ENCODE data around the gene GSTO2. TPM values are rescaled to one million over a fixed set of nuclear protein-coding genes. Genes with fewer than 3 reads are reported as not detected.

GSTO2 gene
- total RNA-seq, 1 experiment from 2014 or later: 1.1 TPM

DNA sequence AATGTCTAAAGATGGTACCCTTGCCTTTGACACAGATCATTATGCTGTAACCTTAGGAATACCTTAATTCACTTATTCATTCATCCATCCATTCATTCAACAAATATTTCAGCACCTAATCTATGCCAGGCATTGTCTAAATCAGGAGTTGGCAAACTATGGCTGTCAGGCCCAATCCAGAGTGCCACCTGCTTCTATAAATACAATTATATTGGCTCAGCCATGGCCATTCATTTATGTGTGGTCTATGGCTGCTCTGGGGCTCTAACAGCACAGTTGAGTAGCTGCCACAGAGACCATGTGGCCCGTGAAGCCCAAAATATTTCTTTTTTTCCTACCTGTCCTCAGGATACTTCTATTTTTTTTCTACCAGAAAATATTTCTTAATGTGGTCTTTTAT, 75.2 kb downstream of the GSTO2 start:
- ChIA-PET POLR2A (no interaction called here), CTCF (interaction anchor here (1.7 kb wide), 1 partner anchor 38 kb away, joined by 7 read pairs; no protein-coding TSS in a partner anchor)
- peaks cover 12% of the 10 kb centered on the region for H3K4me1 ChIP-seq
- H3K9me3 ChIP-seq: no peaks in the 10 kb centered on the region
- Mint-ChIP-seq H3K27ac (ENCODE audit: unreplicated experiment) (no peak overlapping the region), H3K4me3 (ENCODE audit: unreplicated experiment) (no peak overlapping the region), H3K9me3 (ENCODE audit: unreplicated experiment) (no peaks in the 10 kb centered on the region), H3K4me1 (ENCODE audit: low read depth, unreplicated experiment) (peaks cover 11% of the 10 kb centered on the region), H3K27me3 (ENCODE audit: insufficient read depth, unreplicated experiment) (no peaks in the 10 kb centered on the region), H3K36me3 (ENCODE audit: insufficient read depth, unreplicated experiment) (no peaks in the 10 kb centered on the region)
- no TSS peak for BruUV-seq (replicated peaks)
- TF ChIP-seq, protein P1, sequence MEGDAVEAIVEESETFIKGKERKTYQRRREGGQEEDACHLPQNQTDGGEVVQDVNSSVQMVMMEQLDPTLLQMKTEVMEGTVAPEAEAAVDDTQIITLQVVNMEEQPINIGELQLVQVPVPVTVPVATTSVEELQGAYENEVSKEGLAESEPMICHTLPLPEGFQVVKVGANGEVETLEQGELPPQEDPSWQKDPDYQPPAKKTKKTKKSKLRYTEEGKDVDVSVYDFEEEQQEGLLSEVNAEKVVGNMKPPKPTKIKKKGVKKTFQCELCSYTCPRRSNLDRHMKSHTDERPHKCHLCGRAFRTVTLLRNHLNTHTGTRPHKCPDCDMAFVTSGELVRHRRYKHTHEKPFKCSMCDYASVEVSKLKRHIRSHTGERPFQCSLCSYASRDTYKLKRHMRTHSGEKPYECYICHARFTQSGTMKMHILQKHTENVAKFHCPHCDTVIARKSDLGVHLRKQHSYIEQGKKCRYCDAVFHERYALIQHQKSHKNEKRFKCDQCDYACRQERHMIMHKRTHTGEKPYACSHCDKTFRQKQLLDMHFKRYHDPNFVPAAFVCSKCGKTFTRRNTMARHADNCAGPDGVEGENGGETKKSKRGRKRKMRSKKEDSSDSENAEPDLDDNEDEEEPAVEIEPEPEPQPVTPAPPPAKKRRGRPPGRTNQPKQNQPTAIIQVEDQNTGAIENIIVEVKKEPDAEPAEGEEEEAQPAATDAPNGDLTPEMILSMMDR (IDR thresholded peaks at IDR 0.05; ENCODE audit: insufficient read depth in 1 of 2, low read depth in 1 of 2, low read length in 1 of 2, severe bottlenecking in 1 of 2, unreplicated experiment in 1 of 2): no peak
- intact Hi-C loops (cut with micrococcal nuclease; ENCODE audit: unreplicated experiment): no loop called here
- no peaks in the 10 kb centered on the region for H3K36me3 ChIP-seq (ENCODE audit: control insufficient read depth, insufficient read depth, low read length)
- no peak for DNase-seq
- no peaks in the 10 kb centered on the region for H3K27me3 ChIP-seq (replicated peaks; ENCODE audit: control insufficient read depth, insufficient read depth, low read length)
- H3K4me3 ChIP-seq (ENCODE audit: low read depth, low read length): no peak overlapping the region

DNA sequence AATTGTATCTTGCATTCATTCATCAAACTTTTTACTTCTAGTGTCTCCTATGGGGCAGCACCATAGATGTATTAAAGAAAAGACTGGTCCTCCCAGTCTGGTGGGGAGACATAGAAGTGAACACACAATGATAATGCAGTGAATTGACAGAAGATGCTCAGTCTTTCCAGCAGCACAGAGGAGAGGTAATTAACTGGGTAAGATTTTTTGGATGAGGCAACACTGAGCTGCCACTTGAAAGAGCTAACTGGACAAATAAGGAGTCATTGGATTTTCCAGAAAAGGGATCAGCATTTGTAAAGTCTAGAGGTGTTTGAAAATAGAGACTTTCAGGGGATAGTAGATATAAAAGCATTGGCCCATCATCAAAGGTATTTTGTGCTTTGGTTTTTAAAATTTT, 76.5 kb downstream of the GSTO2 start:
- TF ChIP-seq, protein P1 (IDR thresholded peaks at IDR 0.05; ENCODE audit: insufficient read depth in 1 of 2, low read depth in 1 of 2, low read length in 1 of 2, severe bottlenecking in 1 of 2, unreplicated experiment in 1 of 2): no peak
- Mint-ChIP-seq H3K27ac (ENCODE audit: unreplicated experiment) (no peak overlapping the region), H3K36me3 (ENCODE audit: insufficient read depth, unreplicated experiment) (no peaks in the 10 kb centered on the region), H3K27me3 (ENCODE audit: insufficient read depth, unreplicated experiment) (no peaks in the 10 kb centered on the region), H3K4me1 (ENCODE audit: low read depth, unreplicated experiment) (peaks cover under 1% of the 10 kb centered on the region), H3K4me3 (ENCODE audit: unreplicated experiment) (no peak overlapping the region), H3K9me3 (ENCODE audit: unreplicated experiment) (no peaks in the 10 kb centered on the region)
- intact Hi-C loops (cut with micrococcal nuclease; ENCODE audit: unreplicated experiment): no loop called here
- Histone ChIP-seq H3K27me3 (replicated peaks; ENCODE audit: control insufficient read depth, insufficient read depth, low read length) (no peaks in the 10 kb centered on the region), H3K4me1 (peaks cover 7% of the 10 kb centered on the region), H3K4me3 (ENCODE audit: low read depth, low read length) (no peak overlapping the region), H3K36me3 (ENCODE audit: control insufficient read depth, insufficient read depth, low read length) (no peaks in the 10 kb centered on the region), H3K9me3 (no peaks in the 10 kb centered on the region)
- ChIA-PET POLR2A (no interaction called here), CTCF (interaction anchor here (1.7 kb wide), 1 partner anchor 39 kb away, joined by 7 read pairs; no protein-coding TSS in a partner anchor)
- BruUV-seq (replicated peaks): no TSS peak
- no peak for DNase-seq

DNA sequence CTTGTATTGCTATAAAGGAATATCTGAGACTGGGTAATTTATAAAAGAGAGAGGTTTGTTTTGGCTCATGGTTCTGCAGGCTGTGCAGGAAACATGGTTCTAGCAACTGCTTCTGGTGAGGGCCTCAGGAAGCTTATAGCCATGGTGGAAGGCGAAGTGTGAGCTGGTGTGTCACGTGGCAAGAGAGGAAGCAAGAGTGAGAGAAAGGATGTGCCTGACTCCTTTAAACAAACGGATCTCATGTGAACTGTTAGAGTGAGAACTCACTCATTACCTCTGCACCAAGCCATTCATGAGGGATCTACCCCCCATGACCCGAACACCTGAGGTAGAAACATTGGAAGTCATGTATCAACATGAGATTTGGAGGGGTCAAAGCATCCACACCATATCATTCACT, 77.0 kb downstream of the GSTO2 start:
- H3K36me3 Mint-ChIP-seq (ENCODE audit: insufficient read depth, unreplicated experiment): no peaks in the 10 kb centered on the region
- H3K4me3 Mint-ChIP-seq (ENCODE audit: unreplicated experiment): no peak overlapping the region
- DNase-seq: no peak
- Histone ChIP-seq H3K27me3 (replicated peaks; ENCODE audit: control insufficient read depth, insufficient read depth, low read length) (no peaks in the 10 kb centered on the region), H3K9me3 (no peaks in the 10 kb centered on the region), H3K36me3 (ENCODE audit: control insufficient read depth, insufficient read depth, low read length) (no peaks in the 10 kb centered on the region), H3K4me1 (peaks cover 7% of the 10 kb centered on the region; the same call in 1 of the 2 replicates), H3K4me3 (ENCODE audit: low read depth, low read length) (no peak overlapping the region)
- no peaks in the 10 kb centered on the region for H3K9me3 Mint-ChIP-seq (ENCODE audit: unreplicated experiment)
- no peak overlapping the region for H3K27ac Mint-ChIP-seq (ENCODE audit: unreplicated experiment)
- POLR2A ChIA-PET: no interaction called here
- CTCF ChIA-PET: interaction anchor here (1.7 kb wide), 1 partner anchor 40 kb away, joined by 7 read pairs; no protein-coding TSS in a partner anchor
- no TSS peak for BruUV-seq (replicated peaks)
- H3K27me3 Mint-ChIP-seq (ENCODE audit: insufficient read depth, unreplicated experiment): no peaks in the 10 kb centered on the region
- TF ChIP-seq, protein P1 (IDR thresholded peaks at IDR 0.05; ENCODE audit: insufficient read depth in 1 of 2, low read depth in 1 of 2, low read length in 1 of 2, severe bottlenecking in 1 of 2, unreplicated experiment in 1 of 2): no peak
- no peaks in the 10 kb centered on the region for H3K4me1 Mint-ChIP-seq (ENCODE audit: low read depth, unreplicated experiment)
- intact Hi-C loops (cut with micrococcal nuclease; ENCODE audit: unreplicated experiment): no loop called here
